SH-SY5Y (cell line): ENCODE measurements around the gene DNAAF8.

Source experiments
- GATA2 ChIP-seq: IDR thresholded peaks from 2 replicates; pipeline ENCODE4 v1.6.1; 2011; ENCODE audit warnings: mild to moderate bottlenecking, low read depth, low read length
- GATA3 ChIP-seq: IDR thresholded peaks from 2 replicates; pipeline ENCODE4 v1.6.1; 2011; ENCODE audit warnings: low read depth, mild to moderate bottlenecking, low read length, moderate library complexity

The DNAAF8 gene

DNA sequence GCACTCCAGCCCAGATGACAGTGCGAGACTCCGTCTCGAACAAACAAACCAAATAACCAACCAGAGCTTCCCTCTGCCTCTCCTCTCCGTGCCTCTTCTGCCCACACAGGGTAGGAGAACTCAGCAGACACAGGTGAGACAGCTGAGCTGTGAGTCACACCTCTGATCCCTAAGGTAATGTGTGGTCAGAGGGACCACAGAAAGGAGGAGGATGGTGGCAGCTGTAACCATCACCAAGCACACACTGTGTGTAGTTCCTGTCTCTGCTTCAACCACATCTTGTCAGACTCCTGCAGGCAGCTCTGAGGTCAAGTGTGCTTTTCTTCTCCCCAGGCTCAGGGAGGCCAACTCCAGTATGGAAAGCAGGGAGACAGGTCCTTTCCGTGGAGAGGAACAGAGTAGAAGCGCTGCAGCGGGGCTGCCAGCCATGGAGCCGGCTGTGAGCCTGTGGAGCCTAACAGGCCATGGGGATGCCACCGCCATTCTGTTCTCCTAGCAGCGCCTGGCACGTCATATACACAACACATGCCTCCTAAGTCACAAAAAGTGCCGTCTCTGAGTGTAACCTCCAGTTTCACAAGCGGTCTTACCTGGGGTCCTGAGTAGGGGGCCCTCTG is 33.8 kb upstream of the DNAAF8 start:
- TF ChIP-seq GATA2 = no peak

DNA sequence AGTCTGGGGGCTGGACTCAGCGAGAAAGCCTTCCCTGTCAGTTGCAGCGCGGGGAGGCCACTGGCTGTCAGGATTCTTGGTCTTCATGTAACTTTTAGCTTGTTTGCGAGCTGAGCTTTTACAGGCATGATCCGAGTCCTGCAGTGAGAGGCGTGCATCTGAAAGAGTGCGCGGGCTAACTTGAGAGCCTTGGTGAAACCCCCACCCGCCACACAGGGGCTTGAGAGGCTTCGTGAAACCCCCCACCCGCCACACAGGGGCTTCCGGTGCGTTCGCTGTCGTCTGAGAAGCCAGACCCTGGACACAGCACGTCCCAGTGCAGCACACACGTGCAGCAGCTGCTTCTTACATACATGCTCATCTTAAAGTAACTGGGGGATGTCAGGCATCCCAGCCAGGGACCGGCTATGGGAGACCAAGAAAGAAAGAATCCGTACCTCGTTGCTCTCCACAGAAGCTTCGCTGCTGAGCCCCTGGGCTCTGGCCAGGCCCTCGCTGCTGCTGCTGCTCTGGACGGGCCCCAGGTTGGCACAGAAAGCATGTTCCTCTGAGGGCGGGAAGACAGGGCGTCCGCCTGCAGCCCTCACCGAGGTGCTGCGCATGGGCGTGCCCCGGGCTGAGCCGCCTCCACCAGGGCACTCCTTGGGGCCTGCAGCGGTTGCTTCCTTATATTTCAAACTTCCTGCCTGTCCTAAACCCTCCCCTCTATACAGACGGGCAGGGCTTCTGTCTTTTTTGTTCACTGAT is 33.2 kb upstream of the DNAAF8 start:
- no peak for TF ChIP-seq GATA2
- no peak for TF ChIP-seq GATA3

GRCh38 chr16:4701791-4702465 is 32.4 kb upstream of the DNAAF8 start:
- no peak for TF ChIP-seq GATA2
- TF ChIP-seq GATA3 = no peak

GRCh38 chr16:4702466-4702808 is 31.9 kb upstream of the DNAAF8 start:
- TF ChIP-seq GATA3 (no peak), GATA2 (no peak)

GRCh38 chr16:4703906-4704305 is 30.4 kb upstream of the DNAAF8 start:
- no peak for TF ChIP-seq GATA3
- no peak for TF ChIP-seq GATA2

DNA sequence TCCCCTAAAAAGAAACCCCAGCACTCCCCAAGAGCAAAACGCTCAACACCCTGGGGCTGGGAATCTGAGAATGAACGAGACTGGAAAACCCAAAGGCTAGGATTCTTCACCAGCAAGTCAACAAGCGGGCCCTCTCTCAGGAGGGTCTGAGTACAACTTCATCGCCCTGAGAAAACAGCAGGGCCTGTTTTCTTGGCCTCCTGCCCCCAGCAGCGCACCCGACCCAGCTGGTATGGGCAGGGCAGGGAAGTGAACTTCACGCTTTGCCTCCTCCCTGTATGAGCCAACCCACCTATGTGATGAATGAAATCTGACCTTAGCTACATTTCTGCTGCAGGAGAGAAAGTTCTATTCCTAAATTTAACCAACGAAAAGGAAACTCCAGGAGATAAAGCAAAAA is 29.8 kb upstream of the DNAAF8 start:
- TF ChIP-seq GATA2 = no peak
- TF ChIP-seq GATA3 = no peak

GRCh38 chr16:4704913-4705312 is 29.4 kb upstream of the DNAAF8 start:
- no peak for TF ChIP-seq GATA2
- no peak for TF ChIP-seq GATA3

- TF ChIP-seq GATA2 (no peak), GATA3 (no peak)
Observed at GRCh38 chr16:4706871-4707270, 27.5 kb upstream of the DNAAF8 start.

DNA sequence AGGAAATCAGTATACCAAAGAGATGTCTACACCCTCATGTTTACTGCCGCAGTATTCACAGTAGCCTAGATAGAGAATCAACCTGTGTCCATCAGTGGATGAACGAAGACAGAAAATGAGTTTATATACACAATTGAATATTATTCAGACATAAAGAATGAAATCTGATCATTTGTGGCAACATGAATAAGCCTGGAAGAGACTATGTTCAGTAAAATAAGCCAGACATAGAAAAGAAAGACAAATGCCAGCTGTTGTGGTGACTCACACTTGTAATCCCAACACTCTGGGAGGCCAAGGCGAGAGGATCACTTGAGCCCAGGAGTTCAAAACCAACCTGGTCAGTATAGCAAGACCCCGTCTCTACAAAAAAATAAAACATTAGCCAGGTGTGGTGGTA is 24.9 kb upstream of the DNAAF8 start:
- TF ChIP-seq GATA3 (no peak), GATA2 (no peak)

- TF ChIP-seq GATA3 (no peak), GATA2 (no peak)
Observed at GRCh38 chr16:4713663-4714501, 20.5 kb upstream of the DNAAF8 start.

GRCh38 chr16:4714996-4715395 is 19.3 kb upstream of the DNAAF8 start:
- TF ChIP-seq GATA3 (no peak), GATA2 (no peak)

GRCh38 chr16:4718466-4718865 is 15.9 kb upstream of the DNAAF8 start:
- TF ChIP-seq GATA2 (no peak), GATA3 (no peak)

- TF ChIP-seq GATA3 = no peak
- no peak for TF ChIP-seq GATA2
Observed at GRCh38 chr16:4723071-4723767, 11.1 kb upstream of the DNAAF8 start.
